HAP-1 (cell line): ENCODE results near the gene NT5M.

Source experiments
- DNase-seq, 2 experiments: peaks; one replicate each; pipeline ENCODE4 v3.0.0-alpha.2; 2016 to 2020; ENCODE audit warnings: low spot score in 2 of 2
- H3K27me3 ChIP-seq: fragments of 250-450 bp; sonication (Bioruptor Pico); 2 replicates; pipeline ENCODE4 v1.5.1; 2020; ENCODE audit warnings: low read depth, mild to moderate bottlenecking, moderate library complexity
- H3K36me3 ChIP-seq: fragments of 250-450 bp; sonication (Bioruptor Pico); replicated peaks from 2 replicates; pipeline ENCODE4 v1.5.1; 2020; ENCODE audit warnings: mild to moderate bottlenecking
- H3K4me1 ChIP-seq: fragments of 250-450 bp; sonication (Bioruptor Pico); 2 replicates; pipeline ENCODE4 v1.5.1; 2020; ENCODE audit warnings: mild to moderate bottlenecking
- H3K4me3 ChIP-seq: fragments of 250-450 bp; sonication (Bioruptor Pico); 2 replicates; pipeline ENCODE4 v1.5.1; 2020; ENCODE audit warnings: mild to moderate bottlenecking, moderate library complexity
- H3K9me3 ChIP-seq: fragments of 250-450 bp; sonication (Bioruptor Pico); 2 replicates; pipeline ENCODE4 v1.5.1; 2020; ENCODE audit warnings: mild to moderate bottlenecking, moderate library complexity
- in situ Hi-C: fragments of 300-500 bp; cut with MboI; formaldehyde crosslinking; loops from 3 replicates; pipeline ENCODE4 v1.14.3; 2020; ENCODE audit warnings: low sequenced_read_pairs, inconsistent platforms, mixed read lengths

NT5M gene

GRCh38 chr17:17358866-17359265, 55.7 kb downstream of the NT5M start:
- in situ Hi-C loops: loop anchor here (5.0 to 10.0 kb wide), 3 partner anchors 138 to 283 kb away; partner anchors contain the start of gene RASD1
- Histone ChIP-seq H3K4me1 (no peaks in the 10 kb centered on the region; the same call in 1 of the 2 replicates), H3K9me3 (peaks cover 10% of the 10 kb centered on the region; the same call in 1 of the 2 replicates), H3K36me3 (no peaks in the 10 kb centered on the region), H3K27me3 (no peaks in the 10 kb centered on the region; the same call in 1 of the 2 replicates), H3K4me3 (no peak overlapping the region)
- DNase-seq: no peak

GRCh38 chr17:17359271-17359670, 56.1 kb downstream of the NT5M start:
- DNase-seq: no peak
- Histone ChIP-seq H3K9me3 (peaks cover 10% of the 10 kb centered on the region; the same call in 1 of the 2 replicates), H3K4me1 (no peaks in the 10 kb centered on the region; the same call in 1 of the 2 replicates), H3K4me3 (no peak overlapping the region), H3K36me3 (no peaks in the 10 kb centered on the region), H3K27me3 (no peaks in the 10 kb centered on the region; the same call in 1 of the 2 replicates)
- in situ Hi-C loops: loop anchor here (5.0 to 10.0 kb wide), 3 partner anchors 138 to 283 kb away; partner anchors contain the start of gene RASD1

GRCh38 chr17:17360087-17360730, 57.0 kb downstream of the NT5M start:
- H3K36me3 ChIP-seq: no peaks in the 10 kb centered on the region
- in situ Hi-C loops: no loop called here
- H3K4me3 ChIP-seq: no peak overlapping the region
- no peaks in the 10 kb centered on the region for H3K4me1 ChIP-seq
- no peaks in the 10 kb centered on the region; the same call in 1 of the 2 replicates for H3K27me3 ChIP-seq
- H3K9me3 ChIP-seq: peaks cover 10% of the 10 kb centered on the region; the same call in 1 of the 2 replicates
- DNase-seq: no peak

- H3K36me3 ChIP-seq: no peaks in the 10 kb centered on the region
- peaks cover 13% of the 10 kb centered on the region; the same call in 1 of the 2 replicates for H3K9me3 ChIP-seq
- in situ Hi-C loops: no loop called here
Observed at GRCh38 chr17:17361543-17361866, 58.3 kb downstream of the NT5M start.

GRCh38 chr17:17361867-17362539, 58.8 kb downstream of the NT5M start:
- H3K4me1 ChIP-seq: no peaks in the 10 kb centered on the region
- DNase-seq: no peak
- H3K9me3 ChIP-seq: peaks cover 13% of the 10 kb centered on the region; the same call in 1 of the 2 replicates
- in situ Hi-C loops: no loop called here
- no peaks in the 10 kb centered on the region for H3K36me3 ChIP-seq
- no peak overlapping the region for H3K4me3 ChIP-seq
- H3K27me3 ChIP-seq: no peaks in the 10 kb centered on the region; the same call in 1 of the 2 replicates

More at GRCh38 chr17:17361543-17361866, 58.3 kb downstream of the NT5M start:
- Histone ChIP-seq H3K4me1 (no peaks in the 10 kb centered on the region), H3K27me3 (no peaks in the 10 kb centered on the region; the same call in 1 of the 2 replicates), H3K4me3 (no peak overlapping the region)
- no peak for DNase-seq

GRCh38 chr17:17362540-17362930, 59.4 kb downstream of the NT5M start:
- H3K4me1 ChIP-seq: no peaks in the 10 kb centered on the region
- no peaks in the 10 kb centered on the region for H3K36me3 ChIP-seq
- in situ Hi-C loops: no loop called here
- DNase-seq: no peak
- no peaks in the 10 kb centered on the region; the same call in 1 of the 2 replicates for H3K27me3 ChIP-seq
- no peak overlapping the region for H3K4me3 ChIP-seq
- H3K9me3 ChIP-seq: peaks cover 13% of the 10 kb centered on the region; the same call in 1 of the 2 replicates

GRCh38 chr17:17363638-17364337, 60.6 kb downstream of the NT5M start:
- no peak for DNase-seq
- Histone ChIP-seq H3K4me1 (no peaks in the 10 kb centered on the region), H3K27me3 (no peaks in the 10 kb centered on the region; the same call in 1 of the 2 replicates), H3K9me3 (peaks cover 13% of the 10 kb centered on the region; the same call in 1 of the 2 replicates), H3K36me3 (no peaks in the 10 kb centered on the region), H3K4me3 (no peak overlapping the region)
- in situ Hi-C loops: no loop called here

GRCh38 chr17:17364338-17364667, 61.1 kb downstream of the NT5M start:
- H3K36me3 ChIP-seq: no peaks in the 10 kb centered on the region
- H3K27me3 ChIP-seq: no peaks in the 10 kb centered on the region; the same call in 1 of the 2 replicates
- in situ Hi-C loops: no loop called here
- peaks cover 12% of the 10 kb centered on the region; the same call in 1 of the 2 replicates for H3K9me3 ChIP-seq
- H3K4me1 ChIP-seq: no peaks in the 10 kb centered on the region
- DNase-seq: no peak
- no peak overlapping the region for H3K4me3 ChIP-seq

GRCh38 chr17:17365476-17366110, 62.4 kb downstream of the NT5M start:
- H3K4me3 ChIP-seq: no peak overlapping the region
- H3K4me1 ChIP-seq: no peaks in the 10 kb centered on the region
- no peaks in the 10 kb centered on the region for H3K36me3 ChIP-seq
- no peaks in the 10 kb centered on the region for H3K27me3 ChIP-seq
- in situ Hi-C loops: no loop called here
- peaks cover 3% of the 10 kb centered on the region; the same call in 1 of the 2 replicates for H3K9me3 ChIP-seq
- no peak for DNase-seq

GRCh38 chr17:17366235-17366634, 63.1 kb downstream of the NT5M start:
- H3K36me3 ChIP-seq: no peaks in the 10 kb centered on the region
- H3K4me3 ChIP-seq: no peak overlapping the region
- peaks cover 3% of the 10 kb centered on the region; the same call in 1 of the 2 replicates for H3K9me3 ChIP-seq
- no peaks in the 10 kb centered on the region for H3K4me1 ChIP-seq
- DNase-seq: no peak
- in situ Hi-C loops: no loop called here
- no peaks in the 10 kb centered on the region for H3K27me3 ChIP-seq

GRCh38 chr17:17366941-17367875, 64.0 kb downstream of the NT5M start:
- no peak for DNase-seq
- Histone ChIP-seq H3K27me3 (no peaks in the 10 kb centered on the region), H3K4me1 (no peaks in the 10 kb centered on the region), H3K9me3 (peaks cover 3% of the 10 kb centered on the region; the same call in 1 of the 2 replicates), H3K4me3 (no peak overlapping the region), H3K36me3 (no peaks in the 10 kb centered on the region)
- in situ Hi-C loops: no loop called here

GRCh38 chr17:17367931-17368330, 64.8 kb downstream of the NT5M start:
- in situ Hi-C loops: no loop called here
- DNase-seq: no peak
- H3K4me1 ChIP-seq: no peaks in the 10 kb centered on the region
- no peaks in the 10 kb centered on the region for H3K36me3 ChIP-seq
- H3K4me3 ChIP-seq: no peak overlapping the region
- peaks cover 3% of the 10 kb centered on the region; the same call in 1 of the 2 replicates for H3K9me3 ChIP-seq
- no peaks in the 10 kb centered on the region for H3K27me3 ChIP-seq
